Measurements from ENCODE around the gene LARP4B.
A peak's percentile ranks its signal among the peaks of the same experiment; 100 is the strongest.

Gene LARP4B

GRCh38 chr10:824946-825345, 106.6 kb downstream of the LARP4B start:
- no peak for DNase-seq (ENCODE audit: low spot score)

DNA sequence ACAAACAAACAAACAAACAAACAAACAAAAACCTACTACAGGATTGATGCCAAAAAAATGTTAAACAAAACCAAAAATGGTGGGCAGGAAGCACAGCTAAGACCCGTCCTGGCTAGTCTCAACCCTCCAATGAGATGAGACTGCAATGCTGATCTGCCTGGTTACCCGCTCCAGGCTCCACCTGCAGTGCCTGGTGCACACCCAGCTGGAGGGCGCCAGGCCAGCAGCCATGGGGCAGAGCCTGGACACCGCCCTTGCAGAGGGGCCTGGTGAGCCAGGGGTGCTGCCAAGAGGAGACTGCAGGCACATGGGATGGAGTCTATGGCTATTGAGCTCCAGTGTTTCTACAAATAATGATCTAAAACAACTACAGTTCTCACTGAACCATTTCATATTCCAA, 107.0 kb downstream of the LARP4B start:
- DNase-seq (ENCODE audit: low spot score) = no peak

DNA sequence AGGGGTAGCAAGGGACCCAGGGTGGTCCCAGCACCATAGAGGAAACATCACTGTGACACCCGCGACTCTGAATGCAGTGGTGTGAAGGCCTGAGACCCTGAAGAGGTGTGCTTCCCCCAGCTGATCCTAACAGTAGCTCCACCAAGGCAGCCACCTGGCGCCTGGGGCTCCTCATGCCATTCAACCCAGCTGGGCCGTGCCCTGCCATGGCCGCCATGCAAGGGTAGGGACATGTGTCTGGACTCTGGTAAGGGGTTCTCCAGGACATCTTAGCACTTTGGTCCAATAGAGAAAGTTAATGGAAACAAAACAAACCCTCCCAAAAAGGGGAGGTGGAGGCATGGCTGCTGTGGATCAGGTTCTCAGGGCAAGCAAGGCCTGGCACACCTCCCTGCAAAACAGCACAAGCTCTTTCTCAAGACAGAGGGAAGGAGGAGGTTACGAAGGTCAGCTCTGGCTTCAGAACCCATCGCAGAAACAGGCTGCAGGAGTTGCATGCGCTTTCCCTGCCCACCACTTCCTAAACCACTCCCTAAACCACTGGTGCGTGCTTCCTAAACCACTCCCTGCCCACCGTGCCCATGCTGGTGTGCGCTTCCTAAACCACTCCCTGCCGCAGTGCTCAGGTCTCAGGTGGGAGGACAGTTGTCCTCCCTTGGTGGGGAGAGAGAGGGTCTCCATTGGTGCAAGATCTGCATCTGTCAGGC, 108.7 kb downstream of the LARP4B start:
- DNase-seq (ENCODE audit: low spot score) = no peak

- no peak for DNase-seq (ENCODE audit: low spot score)
Observed at GRCh38 chr10:822197-822596, 109.3 kb downstream of the LARP4B start.

DNA sequence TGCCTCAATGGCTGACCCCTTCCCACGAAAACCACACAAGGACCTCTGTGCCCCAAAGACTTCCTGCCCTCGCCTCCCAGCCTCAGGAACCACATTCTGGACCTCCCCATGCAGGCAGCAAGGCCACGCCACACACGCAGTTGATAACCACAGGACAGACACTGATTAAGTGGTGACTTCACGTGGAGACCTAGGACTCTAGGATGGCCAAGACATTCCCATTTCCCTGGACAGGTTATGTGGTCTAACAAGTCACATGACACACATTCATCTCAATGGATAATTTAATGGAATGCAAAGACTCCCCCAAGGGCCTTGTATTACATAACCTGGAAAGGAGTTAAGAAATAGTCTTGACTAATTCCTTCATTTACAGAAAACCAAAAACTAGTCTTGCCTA, 110.2 kb downstream of the LARP4B start:
- DNase-seq (ENCODE audit: low spot score) = no peak

GRCh38 chr10:819816-820215, 111.7 kb downstream of the LARP4B start:
- no peak for DNase-seq (ENCODE audit: low spot score)

GRCh38 chr10:819326-819725, 112.2 kb downstream of the LARP4B start:
- peak; percentile 59 for DNase-seq (ENCODE audit: low spot score)

DNA sequence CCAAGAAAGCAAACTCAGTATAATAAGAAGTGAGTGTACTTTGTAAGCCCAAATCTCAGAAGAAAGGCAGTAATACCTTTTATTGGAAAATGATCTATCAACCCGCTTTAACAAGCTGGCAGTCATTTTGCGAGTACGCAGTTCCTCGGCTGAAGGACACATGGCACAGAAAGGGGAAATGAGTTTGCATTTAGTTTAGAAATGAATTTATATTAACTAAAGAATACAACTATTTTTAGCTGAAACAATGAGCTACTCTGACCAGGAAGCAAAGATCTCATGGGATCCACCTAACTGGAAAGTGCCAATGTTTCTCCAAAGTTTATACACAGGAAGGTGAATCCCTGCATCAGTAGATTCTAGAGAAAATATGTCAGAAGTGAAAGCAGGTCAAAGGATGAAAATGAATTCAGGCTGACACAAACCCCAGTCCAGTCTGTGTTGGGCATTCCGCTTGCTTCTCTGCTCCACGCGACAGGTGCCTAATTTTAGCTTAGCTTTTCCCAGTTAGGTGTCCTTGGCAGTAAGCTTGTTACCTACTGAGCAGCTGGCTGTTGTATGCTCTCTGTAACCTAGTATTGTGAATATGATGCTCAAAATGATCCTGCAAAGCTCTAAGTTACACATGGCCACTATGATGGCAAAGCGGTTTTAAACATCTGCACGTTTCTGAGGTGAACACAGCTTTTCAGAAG, 112.8 kb downstream of the LARP4B start:
- DNase-seq (ENCODE audit: low spot score) = no peak

DNA sequence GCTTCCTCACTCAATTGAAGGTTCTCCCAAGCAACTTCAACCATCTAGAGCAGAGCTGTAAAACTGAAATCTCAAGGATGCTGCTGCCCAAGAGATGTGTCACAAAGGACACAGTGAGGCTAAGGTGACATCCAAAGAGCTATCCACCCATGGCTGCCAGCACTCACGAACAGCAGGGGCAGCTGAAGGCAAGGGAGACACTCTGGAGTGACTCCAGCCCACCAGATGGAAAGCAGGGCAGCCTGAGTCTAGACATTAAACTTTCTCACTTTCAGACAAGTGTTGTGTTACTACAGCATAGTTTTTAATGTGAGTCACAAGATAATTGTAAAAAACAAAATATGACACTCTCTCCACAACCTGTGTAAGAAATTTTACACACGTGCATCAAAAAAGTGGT, 113.5 kb downstream of the LARP4B start:
- no peak for DNase-seq (ENCODE audit: low spot score)

DNA sequence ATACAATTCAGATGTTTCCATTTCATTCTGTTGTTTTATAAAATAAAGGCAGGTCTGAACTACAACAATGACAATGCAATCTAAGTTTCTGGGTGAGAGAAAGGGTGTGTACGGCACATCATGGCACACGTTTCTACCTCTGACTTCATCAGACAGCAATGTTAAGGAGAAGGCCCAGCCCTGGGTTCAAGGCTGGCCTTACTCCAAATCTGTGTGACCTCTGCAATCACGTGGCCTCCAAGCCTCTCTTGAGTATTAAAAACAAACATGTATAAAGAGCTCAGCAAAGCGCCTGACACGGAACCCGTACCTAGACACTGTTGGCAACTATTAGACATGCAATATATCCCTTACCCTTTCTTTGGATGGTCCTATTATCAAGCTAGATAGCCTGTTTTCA, 114.1 kb downstream of the LARP4B start:
- no peak for DNase-seq (ENCODE audit: low spot score)

DNA sequence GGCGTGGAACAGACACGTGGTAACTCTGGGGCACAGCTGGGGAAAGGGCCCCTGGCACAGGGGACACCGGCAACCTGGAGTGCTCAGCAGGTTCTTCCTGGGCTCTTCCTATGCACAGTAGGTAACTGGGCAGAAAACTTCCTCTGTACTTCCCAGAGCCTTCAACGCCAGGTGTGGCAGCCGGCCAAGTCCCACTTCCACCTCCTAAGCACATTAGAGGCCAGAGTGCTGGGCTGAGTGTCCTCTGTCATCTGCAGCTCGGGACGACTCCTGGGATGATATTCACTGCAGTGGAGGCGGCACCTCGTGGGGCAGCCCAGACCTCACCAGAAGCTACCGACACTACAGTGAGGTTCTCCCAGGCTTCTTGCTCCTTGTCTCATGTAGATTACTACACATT, 114.5 kb downstream of the LARP4B start:
- DNase-seq (ENCODE audit: low spot score) = no peak

DNA sequence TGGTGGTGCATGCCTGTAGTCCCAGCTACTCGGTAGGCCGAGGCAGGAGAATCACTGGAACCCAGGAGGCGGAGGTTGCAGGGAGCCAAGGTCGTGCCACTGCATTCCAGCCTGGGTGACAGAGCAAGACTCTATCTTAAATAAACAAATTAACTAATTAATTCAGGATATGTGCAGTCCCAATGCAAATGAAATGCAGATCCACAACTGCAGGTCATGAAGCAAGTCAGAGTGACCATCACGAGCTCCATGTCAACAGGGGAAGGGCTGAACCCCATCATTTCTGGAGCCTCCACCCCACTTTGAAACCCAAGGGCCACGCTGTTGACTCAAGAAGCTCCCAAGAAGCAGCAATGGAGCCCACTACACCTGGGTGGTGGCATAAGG, 115.4 kb downstream of the LARP4B start:
- no peak for DNase-seq (ENCODE audit: low spot score)

GRCh38 chr10:815338-816090, 116.0 kb downstream of the LARP4B start:
- no peak for DNase-seq (ENCODE audit: low spot score)

- no peak for DNase-seq (ENCODE audit: low spot score)
Observed at GRCh38 chr10:814536-815302, 116.8 kb downstream of the LARP4B start.

DNA sequence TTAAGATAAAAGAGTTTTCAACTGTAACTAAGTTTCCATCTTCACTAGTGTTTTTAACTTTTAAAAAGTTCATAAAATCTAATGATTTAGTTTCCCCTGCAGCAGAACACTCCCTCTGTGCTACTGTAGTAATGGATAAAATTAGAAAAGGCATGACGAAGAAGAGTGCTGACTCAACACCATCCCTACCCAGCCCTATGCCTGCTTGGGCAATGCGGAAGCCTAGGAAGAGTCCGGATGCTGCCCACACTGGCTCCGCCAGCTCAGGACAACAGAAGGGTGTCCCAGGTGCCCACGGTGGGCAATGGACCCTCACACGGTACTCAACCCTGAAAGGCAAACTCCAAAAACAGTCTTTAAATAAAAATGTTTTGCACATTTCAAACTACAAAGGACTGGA, 118.2 kb downstream of the LARP4B start:
- DNase-seq (ENCODE audit: low spot score) = no peak

DNA sequence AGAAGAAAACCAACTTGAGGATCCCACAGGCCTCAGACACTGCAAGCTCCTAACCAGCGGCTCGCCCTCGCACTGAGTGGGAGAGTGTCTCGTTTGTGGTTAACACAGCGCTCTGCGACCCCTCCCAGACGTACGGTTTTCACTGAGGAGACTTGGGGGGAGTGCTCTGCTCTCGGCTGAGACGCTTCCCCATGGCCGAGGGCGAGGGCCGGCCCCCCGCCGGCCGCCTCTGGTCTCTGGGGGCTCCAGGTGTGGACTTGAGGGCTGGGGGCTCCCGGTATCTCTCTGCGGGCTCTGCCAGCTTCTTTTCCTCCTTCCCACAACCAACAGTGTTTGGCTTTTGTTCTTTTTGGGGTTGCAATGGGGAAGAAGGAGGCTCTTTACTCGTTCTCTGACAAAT, 118.7 kb downstream of the LARP4B start:
- DNase-seq (ENCODE audit: low spot score) = no peak

DNA sequence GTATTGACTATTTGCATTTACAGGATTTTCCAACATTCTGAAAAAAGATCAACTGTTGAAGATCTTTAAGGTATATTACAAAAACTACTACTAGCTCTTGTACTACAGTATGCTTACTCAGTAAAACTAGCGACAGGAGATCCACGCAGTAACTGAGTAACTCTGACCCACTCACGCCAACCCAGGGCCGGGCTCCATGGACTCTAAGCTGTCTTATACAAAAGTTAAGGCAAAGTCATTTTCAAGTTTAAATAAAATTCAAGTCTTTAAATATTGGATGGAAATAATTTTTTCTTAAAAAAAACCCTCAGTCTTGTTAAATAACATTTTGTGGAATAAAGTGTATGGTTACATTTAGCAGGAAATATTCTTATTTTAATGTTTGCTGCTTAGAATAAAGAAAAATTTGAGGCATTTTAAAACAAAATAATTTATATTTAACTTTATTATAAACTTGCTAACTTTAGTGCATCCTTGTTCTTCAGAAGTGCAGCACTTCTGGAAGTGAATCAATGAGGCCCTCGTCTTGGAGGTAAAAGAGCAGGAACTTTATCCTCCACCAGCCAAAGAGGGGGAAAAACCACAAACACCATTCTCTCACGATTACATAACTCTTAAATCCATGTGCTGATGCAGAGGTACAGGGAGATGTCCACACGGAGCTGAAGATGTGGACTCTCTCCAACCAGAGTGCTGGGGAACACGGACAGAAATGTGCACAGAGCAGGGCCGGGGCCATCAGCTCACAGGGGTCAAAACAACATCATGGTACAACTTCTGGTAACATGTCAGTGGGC, 119.9 kb downstream of the LARP4B start:
- no peak for DNase-seq (ENCODE audit: low spot score)

DNA sequence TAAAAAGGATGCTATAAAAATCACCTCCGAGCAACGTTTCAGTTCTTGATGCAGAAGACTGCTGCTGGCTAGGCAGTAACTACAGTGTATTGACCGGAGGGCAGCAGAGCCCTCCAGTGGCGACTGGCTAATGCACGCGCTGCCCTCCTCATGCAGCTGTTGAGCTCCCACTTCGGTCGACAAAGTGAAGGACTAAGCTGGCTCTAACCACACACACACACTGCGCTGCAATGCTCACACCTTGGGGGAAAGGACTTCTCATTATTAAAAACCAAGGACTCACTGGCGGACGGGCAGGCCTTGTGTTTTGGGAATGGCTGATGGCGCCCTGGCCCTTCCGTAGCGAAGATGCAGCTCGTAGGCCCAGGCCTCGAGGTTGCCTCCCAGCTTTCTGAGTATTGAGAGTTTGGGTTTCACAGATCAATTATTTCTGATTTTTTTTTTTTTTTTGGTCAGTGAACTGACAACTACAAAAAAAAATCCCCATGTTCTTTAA, 121.1 kb downstream of the LARP4B start:
- peak; percentile 2 for DNase-seq (ENCODE audit: low spot score)

DNA sequence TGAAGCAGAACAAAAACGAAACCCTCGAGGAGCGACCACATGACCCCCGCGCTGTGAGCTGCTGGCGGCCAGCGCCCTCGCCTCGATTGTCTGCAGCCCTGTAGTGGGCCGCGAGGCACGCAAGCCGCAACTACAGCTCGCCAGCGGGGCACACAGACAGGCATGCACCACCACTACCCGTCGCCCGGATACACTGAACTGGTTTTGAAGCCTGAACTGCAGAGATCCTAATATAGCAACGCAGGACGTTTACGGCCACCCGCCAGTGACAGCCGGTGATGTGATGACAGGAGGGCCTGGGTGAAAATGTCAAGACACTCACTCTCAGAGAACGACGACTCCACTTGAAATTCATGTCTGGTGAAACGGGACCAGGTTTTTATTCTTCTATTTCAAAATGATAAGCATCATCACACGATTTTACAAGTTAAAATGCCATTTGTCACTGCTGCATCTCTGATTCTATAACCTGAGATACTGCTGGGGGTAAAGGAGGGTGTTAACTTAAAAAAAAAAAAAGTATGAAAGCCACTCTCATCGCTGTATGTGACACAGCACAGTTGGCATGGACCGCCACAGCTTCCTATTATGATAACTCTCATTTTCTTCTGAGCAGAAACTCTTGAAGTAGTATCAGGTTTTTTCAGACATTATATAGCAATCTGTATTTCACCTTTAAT, 121.7 kb downstream of the LARP4B start:
- DNase-seq (ENCODE audit: low spot score) = no peak

DNA sequence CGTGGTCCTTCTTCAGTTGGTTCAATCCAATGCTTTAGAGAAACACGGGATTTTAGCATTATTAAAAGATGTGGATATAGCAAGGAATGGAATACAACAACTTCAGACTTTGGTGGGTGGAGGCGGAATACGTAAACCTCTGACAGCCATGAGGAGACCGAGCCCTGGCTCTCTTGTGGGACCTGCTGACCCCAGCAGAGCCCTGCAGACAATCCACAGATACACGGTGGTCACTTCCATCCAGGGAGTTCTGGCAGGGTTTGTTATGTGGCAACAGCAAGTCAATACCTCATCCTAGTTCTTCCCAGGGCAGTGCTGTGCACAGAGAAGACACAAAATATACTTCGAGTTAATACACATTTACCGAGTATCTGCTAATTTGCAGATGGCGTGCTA, 123.5 kb downstream of the LARP4B start:
- no peak for DNase-seq (ENCODE audit: low spot score)
